Thyroid gland (tissue), 4 donors: ENCODE data around the gene MRPL45. TPM values are rescaled to one million over a fixed set of nuclear protein-coding genes. Genes with fewer than 3 reads are reported as not detected.
"Not testable (repeated sequence)": the region's sequence is repeated elsewhere in the genome, so short reads cannot be mapped to it uniquely, and the experiment has no call there.

Source experiments
- DNase-seq, 2 donors: peaks; one replicate each; pipeline ENCODE4 v3.0.0-alpha.2; 2019
- H3K27ac ChIP-seq, 3 donors: fragments of 200-600 bp; sonication (generic); 1 replicate in 2 of 3; 2 replicates in 1 of 3; pipeline ENCODE4 v1.5.1; 2016 to 2019; ENCODE audit warnings: mild to moderate bottlenecking in 1 of 3, moderate library complexity in 1 of 3
- H3K27me3 ChIP-seq: fragments of 200-600 bp; sonication (generic); one replicate; pipeline ENCODE4 v1.5.1; 2019
- H3K36me3 ChIP-seq, 2 donors: fragments of 200-600 bp; sonication (generic); one replicate each; pipeline ENCODE4 v1.5.1; 2016 to 2019
- H3K4me1 ChIP-seq, 2 donors: fragments of 200-600 bp; sonication (generic); one replicate each; pipeline ENCODE4 v1.5.1; 2017 to 2019
- H3K4me3 ChIP-seq, 3 donors: fragments of 200-600 bp; sonication (generic); replicated peaks in 1 of 3; 1 replicate in 2 of 3; 2 replicates in 1 of 3; pipeline ENCODE4 v1.5.1; 2016; ENCODE audit warnings: mild to moderate bottlenecking in 1 of 3
- H3K9me3 ChIP-seq: fragments of 200-600 bp; sonication (generic); one replicate; pipeline ENCODE4 v1.5.1; 2017
- POLR2A ChIP-seq, 2 donors: fragments of 450-650 bp; IDR thresholded peaks; one replicate each; pipeline ENCODE4 v1.6.1; 2017; ENCODE audit warnings: antibody characterized with exemption in 2 of 2, mild to moderate bottlenecking in 2 of 2, moderate library complexity in 1 of 2
- WGBS, 2 donors: methylation state at CpG; one replicate each; pipeline ENCODE4 v1.1.5; 2017; 5-methylcytosine and 5-hydroxymethylcytosine counted together
- intact Hi-C: fragments of 100-400 bp; cut with DNase I; formaldehyde crosslinking; loops from one replicate; pipeline ENCODE4 v1.15.1; 2023
- total RNA-seq, 4 donors: library from RNA; depleted of rRNA; stranded (reverse); fragments of >200 nt; gene quantifications; one replicate each; pipeline ENCODE4 v1.2.3, GENCODE V29; 2016
- TF ChIP-seq, protein P1 (sequence below), 6 experiments: fragments of 200-600 bp in 3 of 6; fragments of 450-650 bp in 3 of 6; sonication (generic) in 3 of 6; IDR thresholded peaks; one replicate each; pipeline ENCODE4 v1.5.1; 2016 to 2019; ENCODE audit warnings: antibody characterized with exemption in 6 of 6, mild to moderate bottlenecking in 2 of 6, inconsistent platforms in 1 of 6, moderate library complexity in 1 of 6

MRPL45 gene
- total RNA-seq, 4 donors from 2014 or later: 26.6 to 38.3 (median 30.3) TPM

DNA sequence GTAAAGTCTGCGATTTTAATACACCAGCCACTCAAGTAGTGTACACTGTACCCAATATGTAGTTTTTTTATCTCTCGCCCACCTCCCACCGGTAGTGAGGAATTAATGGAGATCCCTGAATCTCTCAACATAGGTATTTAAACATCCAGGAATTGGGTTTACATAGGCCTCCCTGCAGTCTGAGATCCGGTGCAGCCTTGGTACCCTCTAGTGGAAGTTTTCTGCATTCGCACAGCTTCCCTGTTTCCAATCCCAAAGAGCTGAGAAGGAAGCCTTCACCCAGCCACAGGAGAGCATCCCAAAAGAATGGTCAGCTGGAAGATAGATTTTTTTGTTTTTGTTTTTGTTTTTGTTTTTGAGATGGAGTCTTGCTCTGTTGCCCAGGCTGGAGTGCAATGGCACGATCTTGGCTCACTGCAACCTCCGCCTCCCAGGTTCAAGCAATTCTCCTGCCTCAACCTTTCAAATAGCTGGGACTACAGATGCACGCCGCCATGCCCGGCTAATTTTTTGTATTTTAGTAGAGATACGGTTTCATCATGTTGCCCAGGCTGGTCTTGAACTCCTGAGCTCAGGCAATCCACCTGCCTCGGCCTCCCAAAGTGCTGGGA, 8.6 kb upstream of the MRPL45 start:
- intact Hi-C loops, H3K4me3 ChIP-seq, H3K9me3 ChIP-seq, H3K27ac ChIP-seq, H3K27me3 ChIP-seq, H3K36me3 ChIP-seq, H3K4me1 ChIP-seq: not testable (repeated sequence)
- peak in 1 of 2 donors; percentile 7 for DNase-seq
- TF ChIP-seq, protein P1, sequence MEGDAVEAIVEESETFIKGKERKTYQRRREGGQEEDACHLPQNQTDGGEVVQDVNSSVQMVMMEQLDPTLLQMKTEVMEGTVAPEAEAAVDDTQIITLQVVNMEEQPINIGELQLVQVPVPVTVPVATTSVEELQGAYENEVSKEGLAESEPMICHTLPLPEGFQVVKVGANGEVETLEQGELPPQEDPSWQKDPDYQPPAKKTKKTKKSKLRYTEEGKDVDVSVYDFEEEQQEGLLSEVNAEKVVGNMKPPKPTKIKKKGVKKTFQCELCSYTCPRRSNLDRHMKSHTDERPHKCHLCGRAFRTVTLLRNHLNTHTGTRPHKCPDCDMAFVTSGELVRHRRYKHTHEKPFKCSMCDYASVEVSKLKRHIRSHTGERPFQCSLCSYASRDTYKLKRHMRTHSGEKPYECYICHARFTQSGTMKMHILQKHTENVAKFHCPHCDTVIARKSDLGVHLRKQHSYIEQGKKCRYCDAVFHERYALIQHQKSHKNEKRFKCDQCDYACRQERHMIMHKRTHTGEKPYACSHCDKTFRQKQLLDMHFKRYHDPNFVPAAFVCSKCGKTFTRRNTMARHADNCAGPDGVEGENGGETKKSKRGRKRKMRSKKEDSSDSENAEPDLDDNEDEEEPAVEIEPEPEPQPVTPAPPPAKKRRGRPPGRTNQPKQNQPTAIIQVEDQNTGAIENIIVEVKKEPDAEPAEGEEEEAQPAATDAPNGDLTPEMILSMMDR (IDR thresholded peaks at IDR 0.05): peak in 4 of 6 experiments; percentile 26 to 41 (median 28)
- 55 to 60% methylated on average over 4 to 10 of the region's 12 CpGs for WGBS, 2 donors

DNA sequence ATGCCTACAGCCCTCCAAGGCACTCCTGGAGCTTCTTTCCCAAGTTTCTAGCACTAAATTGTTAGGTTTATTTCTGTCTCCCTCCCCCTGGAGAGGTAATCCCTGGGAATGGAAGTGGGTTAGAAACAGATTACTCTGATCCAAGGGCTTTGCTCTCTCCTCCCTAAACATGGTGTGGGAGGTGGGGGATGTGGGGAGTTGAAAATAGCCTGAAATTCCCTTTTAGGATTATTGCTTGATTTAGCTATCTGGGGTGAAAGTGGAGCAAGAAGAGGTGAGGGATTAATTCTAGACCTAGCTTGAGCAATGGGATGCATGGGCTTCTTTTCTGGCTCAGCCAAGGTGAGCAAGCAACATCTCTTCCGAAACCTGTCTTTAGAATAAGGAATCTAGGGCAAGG, 7.2 kb upstream of the MRPL45 start:
- 85 to 95% methylated on average over 1 of the region's 1 CpG for WGBS, 2 donors
- H3K27ac ChIP-seq, H3K4me1 ChIP-seq, DNase-seq, intact Hi-C loops, H3K36me3 ChIP-seq, H3K9me3 ChIP-seq, H3K4me3 ChIP-seq, H3K27me3 ChIP-seq: not testable (repeated sequence)

DNA sequence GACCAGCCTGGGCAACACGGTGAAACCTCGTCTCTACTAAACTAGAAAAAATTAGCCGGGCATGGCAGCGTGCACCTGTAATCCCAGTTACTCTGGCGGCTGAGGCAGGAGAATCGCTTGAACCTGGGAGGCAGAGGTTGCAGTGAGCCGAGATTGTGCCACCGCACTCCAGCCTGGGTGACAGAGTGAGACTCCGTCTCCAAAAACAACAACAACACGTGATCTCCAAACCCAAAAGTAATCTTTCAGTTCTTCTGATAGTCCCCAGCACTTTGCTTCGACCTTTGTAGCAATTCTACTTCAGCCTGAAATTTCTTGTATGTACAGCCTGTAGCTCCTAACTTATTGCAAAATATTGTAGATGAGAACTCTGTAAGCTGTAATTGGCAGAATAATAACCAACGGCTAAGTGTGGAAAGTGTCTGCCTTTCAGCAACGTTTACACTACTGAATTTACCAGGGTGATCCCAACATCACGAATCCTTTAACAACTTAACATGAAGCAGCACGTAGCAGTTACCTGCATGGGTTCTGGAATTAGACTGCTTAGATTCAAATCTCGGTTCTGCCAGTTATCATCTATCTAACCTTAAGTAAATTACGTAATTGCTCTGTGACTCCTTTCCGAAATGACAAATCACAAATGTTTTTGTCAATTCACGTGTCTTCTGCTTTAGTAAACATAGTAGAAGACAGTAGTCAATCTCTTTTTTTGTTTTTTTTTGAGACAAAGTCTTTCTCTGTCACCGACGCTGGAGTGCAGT, 1.2 kb upstream of the MRPL45 start:
- H3K4me1 ChIP-seq, H3K9me3 ChIP-seq, DNase-seq, H3K4me3 ChIP-seq, H3K27me3 ChIP-seq, intact Hi-C loops, H3K36me3 ChIP-seq, H3K27ac ChIP-seq: not testable (repeated sequence)
- 76 to 77% methylated on average over 21 of the region's 21 CpGs for WGBS, 2 donors

DNA sequence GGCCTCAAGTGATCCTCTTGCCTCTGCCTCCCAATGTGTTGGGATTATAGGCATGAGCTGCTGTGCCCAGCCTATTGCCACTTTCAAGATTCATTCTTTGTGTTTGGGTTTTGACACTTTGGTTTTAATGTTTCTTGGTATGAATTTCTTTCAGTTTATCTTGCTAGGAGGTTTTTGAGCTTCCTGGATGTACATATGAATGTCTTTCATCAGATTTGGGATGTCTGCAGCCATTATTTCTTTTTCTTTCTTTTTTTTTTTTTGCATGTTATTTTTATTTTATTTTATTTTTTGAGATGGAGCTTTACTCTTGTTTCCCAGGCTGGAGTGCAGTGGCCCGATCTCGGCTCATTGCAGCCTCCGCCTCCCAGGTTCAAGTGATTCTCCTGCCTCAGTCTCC, 18.5 kb downstream of the MRPL45 start:
- Histone ChIP-seq H3K36me3 (peaks cover 6 to 8% of the 10 kb centered on the region in 2 donors), H3K9me3 (no peaks in the 10 kb centered on the region), H3K4me3 (no peak overlapping the region), H3K27me3 (no peaks in the 10 kb centered on the region), H3K4me1 (no peaks in the 10 kb centered on the region), H3K27ac (no peak overlapping the region)
- 63 to 66% methylated on average over 3 of the region's 3 CpGs for WGBS, 2 donors
- no peak for DNase-seq
- intact Hi-C loops: no loop called here
- TF ChIP-seq, protein P1 (IDR thresholded peaks at IDR 0.05): no peak
- no peak for TF ChIP-seq POLR2A (IDR thresholded peaks at IDR 0.05)

DNA sequence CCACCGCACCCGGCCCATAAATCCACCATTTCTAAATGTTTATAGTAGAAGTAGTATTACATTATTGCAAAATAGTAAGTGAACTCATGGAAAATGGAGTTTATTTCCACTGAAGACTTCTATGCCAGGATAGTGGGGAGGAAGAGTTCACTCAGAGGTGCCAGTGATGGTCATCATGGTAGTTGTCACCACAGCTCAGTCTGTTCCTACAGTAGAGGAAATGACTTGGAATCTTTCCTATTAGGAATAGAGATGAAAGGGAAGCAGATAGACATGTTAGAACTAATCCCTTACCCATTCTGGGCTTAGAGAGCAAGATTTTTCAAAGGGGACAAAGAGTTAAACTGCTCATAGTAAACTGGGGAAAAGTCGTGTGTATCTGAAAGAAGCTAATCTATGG, 20.1 kb downstream of the MRPL45 start:
- Histone ChIP-seq H3K27me3 (no peaks in the 10 kb centered on the region), H3K9me3 (no peaks in the 10 kb centered on the region), H3K27ac (no peak overlapping the region), H3K4me3 (no peak overlapping the region), H3K36me3 (peaks cover 11 to 14% of the 10 kb centered on the region in 2 donors), H3K4me1 (no peaks in the 10 kb centered on the region)
- 86 to 87% methylated on average over 3 of the region's 3 CpGs for WGBS, 2 donors
- no peak for TF ChIP-seq POLR2A (IDR thresholded peaks at IDR 0.05)
- TF ChIP-seq, protein P1 (IDR thresholded peaks at IDR 0.05): no peak
- DNase-seq: no peak
- intact Hi-C loops: no loop called here

DNA sequence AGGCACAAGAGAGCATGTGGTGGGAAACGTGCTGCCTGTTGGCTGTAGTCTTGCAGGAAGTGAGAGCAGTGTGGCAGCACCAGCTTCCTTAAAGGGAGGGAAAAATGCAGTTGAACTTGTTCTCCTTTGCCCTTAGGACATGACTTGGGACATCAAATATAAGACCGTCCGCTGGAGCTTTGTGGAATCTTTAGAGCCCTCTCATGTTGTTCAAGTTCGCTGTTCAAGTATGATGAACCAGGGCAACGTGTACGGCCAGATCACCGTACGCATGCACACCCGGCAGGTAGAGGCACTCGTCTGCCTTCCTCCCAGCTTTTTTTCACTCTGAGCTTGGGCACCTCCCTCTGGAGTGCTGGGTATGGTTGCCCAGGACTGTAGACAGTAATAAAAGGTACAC, 23.5 kb downstream of the MRPL45 start:
- Histone ChIP-seq H3K9me3 (no peaks in the 10 kb centered on the region), H3K4me3 (no peak overlapping the region), H3K27me3 (no peaks in the 10 kb centered on the region), H3K36me3 (peaks cover 20 to 22% of the 10 kb centered on the region in 2 donors), H3K27ac (no peak overlapping the region), H3K4me1 (peaks cover 6% of the 10 kb centered on the region in 2 donors)
- TF ChIP-seq POLR2A (IDR thresholded peaks at IDR 0.05): no peak
- TF ChIP-seq, protein P1 (IDR thresholded peaks at IDR 0.05): no peak
- 85 to 88% methylated on average over 10 of the region's 10 CpGs for WGBS, 2 donors
- DNase-seq: no peak
- intact Hi-C loops: no loop called here
